HG03108 (cell line): ENCODE measurements around the gene MAGI3.

Experiments
- ATAC-seq: cut with Tn5 transposase; IDR thresholded peaks from one replicate; pipeline ENCODE4 v1.9.1; 2021; ENCODE audit warnings: moderate library complexity; ENCODE audit not compliant: unreplicated experiment

Gene MAGI3

DNA sequence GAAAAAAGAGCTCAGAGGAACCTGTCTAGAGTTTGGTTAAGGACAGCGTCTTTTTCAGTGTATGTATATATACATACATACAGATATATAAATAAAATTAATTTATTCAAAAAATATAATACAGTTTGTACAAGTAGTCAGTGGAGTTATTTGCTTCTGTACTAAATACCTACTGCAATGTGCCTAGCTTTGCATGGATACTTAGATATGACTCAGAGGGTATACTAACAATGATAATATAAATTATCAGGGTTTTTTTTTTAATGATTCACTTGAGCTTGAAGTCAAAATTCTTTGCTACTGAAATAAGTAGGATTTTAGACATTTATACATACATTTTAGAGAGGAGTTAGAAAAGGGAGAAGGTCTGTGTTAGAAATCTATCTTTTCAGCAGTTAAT is 251.1 kb downstream of the MAGI3 start:
- no peak for ATAC-seq

DNA sequence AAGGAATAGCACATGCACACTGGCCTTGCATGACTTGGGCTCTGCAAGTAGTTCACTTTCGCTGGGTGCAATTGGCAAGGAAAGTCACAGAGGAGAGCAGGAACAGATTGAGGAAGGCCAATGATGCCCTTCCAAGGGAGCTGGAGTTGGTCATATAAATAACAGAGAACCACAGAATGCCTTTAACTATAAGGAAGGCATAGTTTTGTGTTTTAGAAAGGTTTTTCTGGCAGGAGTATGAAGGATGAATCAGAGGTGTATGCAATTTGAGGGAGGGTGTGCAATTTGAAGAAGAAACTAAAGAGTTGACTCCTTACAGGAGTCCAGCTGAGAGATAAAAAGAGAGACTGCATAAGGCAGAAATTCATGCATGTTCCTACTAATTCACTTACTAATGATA is 256.8 kb downstream of the MAGI3 start:
- no peak for ATAC-seq

DNA sequence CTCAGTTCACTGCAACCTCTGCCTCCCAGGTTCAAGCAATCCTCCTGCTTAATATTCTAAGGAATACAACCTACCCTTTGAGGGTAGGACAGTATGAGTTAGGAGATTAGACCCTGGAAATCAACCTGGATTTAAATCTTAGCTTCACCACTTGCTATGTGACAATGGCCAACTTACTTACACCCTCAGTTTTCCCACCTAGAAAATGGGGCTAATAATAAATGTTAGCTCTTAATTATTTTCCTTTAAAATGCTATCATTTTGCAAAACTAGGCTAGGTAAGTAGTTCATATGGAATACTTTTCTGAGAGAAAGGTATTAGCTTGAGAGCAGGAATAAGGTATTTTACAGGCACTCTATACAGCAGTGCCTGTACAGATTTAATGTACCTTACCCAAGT is 258.2 kb downstream of the MAGI3 start:
- no peak for ATAC-seq

DNA sequence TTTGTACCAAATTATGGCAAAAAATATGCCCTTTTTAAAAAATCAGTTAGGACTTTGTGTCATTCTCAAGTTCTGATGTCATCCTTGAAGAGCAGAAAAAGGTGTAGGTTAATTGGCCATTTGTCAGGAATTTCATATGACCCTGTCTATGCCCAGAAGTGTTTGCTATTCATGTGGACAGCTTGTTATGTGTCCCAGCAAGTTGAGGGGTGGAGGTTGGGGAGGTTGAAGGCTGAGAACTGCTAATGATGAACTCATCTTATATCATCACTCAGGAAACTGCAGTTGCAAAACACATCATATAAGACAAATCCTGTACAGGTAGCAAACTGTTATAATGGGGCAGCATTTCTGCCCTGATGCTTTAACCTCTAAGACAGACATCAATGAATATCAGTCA is 262.5 kb downstream of the MAGI3 start:
- ATAC-seq: no peak

DNA sequence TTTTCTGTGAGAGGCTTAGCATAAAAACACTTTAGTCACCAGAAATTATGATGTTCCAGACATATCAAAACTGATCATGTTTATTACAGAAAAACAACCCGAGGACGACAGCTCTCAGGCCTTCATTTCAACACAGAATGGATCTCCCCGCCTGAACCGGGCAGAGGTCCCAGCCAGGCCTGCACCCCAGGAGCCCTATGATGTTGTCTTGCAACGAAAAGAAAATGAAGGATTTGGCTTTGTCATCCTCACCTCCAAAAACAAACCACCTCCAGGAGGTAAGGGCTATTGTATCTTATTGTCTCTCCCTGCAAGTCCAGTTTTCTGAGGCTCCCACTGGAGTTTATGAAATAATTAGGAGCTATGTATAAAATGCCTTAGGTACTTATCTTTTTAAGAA is 263.4 kb downstream of the MAGI3 start:
- ATAC-seq: no peak

DNA sequence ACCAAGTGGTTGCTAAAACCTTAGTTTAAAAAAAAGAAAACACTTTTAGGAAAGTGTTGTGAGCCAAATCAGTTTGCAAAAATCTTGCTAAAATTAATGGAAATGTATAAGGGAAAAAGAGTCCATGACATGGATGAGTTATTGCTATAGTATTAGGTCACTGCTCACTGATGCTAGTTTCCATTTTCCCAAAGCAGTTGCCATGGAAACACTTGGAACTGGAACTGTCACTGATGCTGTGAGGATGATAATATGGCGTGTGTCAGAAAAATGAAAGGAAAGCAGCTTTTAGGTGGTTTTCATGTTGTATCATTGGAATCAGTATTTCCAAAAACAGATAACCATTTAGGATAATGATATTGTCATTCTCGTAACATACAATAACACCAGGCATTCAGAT is 264.6 kb downstream of the MAGI3 start:
- ATAC-seq: no peak

DNA sequence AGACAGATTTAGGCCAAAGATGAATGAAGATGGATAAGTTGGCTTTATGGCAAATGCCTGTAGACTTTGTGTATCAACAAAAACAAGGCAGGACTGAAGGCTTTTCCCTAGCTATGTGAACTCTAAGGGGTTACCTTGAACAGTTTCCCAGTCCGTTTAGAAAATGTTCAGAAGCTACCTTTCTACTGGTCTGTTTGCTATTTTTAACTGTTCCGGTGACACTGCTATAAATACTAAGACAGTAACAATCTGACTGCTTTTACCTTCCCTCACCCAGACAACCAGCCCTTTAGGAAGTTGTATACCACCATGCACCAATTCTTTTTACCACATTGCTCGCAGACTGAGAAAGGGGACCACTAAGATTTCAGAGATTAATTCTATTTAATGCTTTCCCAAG is 266.8 kb downstream of the MAGI3 start:
- ATAC-seq: no peak

DNA sequence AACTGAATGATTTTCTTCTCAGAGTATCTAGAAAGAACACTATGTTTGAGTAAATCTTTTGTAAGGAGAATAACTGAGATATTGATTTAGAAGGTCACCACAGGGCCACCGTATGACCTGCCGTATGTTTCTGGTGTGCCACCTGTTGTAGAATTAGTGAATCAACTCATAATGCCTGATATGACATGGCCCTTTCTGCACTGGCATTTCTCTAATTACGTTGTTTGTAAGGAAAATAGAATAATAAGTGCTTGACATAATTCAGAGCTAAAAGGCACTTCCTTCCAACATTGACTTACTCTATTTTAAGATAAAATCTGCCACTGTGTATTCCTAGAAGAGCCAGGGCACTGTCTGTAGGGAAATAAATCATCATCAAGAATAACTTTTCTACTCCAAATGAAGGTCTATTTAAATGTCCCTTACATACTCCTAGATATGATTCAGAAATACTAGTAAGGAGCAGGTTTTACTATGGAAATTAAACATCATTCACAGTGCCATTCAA is 267.3 kb downstream of the MAGI3 start:
- no peak for ATAC-seq

DNA sequence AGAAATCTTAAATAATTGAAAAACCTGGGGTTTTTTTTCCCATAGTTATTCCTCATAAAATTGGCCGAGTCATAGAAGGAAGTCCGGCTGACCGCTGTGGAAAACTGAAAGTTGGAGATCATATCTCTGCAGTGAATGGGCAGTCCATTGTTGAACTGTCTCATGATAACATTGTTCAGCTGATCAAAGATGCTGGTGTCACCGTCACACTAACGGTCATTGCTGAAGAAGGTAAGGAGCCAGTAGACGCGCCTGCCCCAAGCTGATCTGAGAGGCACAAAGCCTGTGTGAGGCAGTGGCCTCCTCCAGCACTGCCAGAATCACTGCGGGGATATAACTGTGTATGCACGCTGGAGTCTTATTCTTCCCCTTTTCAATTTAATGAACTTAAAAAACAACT is 268.7 kb downstream of the MAGI3 start:
- ATAC-seq: no peak

DNA sequence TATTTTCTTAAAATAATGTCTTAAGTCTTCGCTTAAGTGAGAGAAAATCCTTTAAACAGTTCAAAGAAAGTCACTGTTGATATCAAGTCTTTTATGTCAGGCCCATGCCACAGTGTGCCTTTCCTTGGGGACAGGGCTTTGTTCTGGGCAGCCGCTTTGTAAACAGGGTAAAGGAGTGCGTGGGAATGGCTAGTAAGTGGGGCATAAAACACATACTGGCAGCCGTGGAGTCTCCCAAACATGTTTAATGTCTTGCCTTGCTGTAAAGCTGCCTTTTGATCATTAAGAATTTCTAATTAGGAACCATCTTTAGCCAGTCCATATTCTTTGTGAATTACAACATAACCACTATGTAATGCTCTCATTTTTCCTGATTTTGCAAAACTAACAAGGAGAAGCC is 269.2 kb downstream of the MAGI3 start:
- ATAC-seq: no peak

DNA sequence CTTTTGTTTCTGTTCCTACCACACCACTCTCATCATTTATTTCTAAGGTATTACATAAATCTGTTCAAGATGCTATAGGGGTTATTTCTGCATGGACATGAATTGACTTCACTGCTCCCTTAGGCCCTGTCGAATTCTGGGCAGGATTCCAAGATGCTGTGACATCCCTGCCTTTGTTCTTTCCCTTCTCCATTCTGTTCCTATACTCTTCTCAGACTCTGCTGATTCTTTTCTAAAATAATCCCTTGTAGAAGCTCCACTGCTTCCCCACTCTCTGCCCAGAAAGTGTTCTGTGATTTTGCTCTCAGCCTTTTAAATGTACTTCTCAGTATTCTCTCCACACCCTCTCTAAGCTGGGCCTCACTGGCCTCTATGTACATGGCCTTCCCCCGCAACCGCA is 269.8 kb downstream of the MAGI3 start:
- ATAC-seq: no peak

DNA sequence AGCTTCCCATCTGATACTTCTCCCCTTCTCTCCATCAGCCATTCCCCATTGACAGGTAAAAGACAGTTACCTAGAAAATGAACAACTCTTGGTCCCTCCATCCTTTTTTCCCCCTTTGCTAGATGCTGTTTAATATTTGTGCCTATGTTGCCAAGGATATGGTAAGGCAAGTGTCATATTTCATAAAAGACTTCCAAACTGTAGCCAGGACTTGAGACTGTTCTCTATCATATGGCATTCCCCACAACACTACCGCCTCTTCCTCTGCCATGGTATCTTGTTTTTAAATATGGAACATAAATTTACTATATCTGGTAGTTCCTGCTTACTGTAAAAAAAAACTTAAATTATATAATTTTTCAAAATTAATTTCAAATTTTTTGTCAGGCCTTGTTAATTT is 271.8 kb downstream of the MAGI3 start:
- ATAC-seq: no peak

DNA sequence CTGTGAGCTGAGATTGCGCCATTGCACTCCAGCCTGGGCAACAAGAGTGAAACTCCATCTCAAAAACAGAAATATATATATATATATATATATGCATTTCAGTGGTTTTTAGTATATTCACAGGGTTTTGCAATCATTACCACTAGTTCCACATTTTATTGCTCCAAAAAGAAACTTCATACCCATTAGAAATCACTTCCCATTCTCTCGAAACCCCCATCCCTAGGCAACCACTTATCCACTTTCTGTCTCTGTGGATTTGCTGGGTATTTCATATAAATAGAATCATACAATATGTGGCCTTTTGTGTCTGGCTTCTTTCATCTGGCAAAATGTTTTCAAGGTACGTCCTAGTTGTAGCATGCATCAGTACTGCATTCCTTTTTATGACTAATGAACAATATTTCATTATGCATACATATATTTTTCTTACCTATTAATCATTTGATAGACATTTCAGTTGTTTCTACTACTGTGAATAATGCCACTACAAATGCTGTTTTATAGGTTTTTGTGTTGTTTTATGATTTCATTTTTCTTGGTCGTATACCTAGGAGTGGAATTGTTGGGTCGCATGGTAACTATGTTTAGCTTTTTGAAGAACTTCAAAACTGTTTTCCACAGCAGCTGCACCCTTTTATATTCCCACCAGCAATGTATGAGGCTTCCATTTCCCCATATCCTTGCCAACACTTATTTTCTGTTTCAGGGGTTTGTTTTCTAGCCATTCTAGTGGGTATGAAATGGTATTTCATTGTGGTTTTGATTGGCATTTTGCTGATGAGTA is 273.0 kb downstream of the MAGI3 start:
- ATAC-seq: no peak

DNA sequence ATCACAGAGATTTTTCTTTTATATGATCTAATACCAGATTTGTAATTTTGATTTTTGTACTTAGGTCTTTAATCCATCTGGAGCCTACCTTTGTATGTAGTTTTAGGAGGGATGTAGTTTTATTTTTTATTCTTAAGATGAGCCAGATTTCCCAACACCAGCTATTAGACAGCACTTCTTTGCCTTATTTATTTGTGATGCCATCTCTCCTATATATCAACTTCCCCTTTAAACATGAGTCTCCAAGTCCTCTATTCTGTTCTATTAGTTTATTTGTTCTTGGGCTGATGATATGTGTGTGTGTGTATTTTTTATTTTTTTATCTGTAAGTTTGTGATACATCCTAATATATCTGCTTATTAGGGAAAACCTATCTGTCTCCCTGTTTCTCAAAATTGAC is 274.8 kb downstream of the MAGI3 start:
- ATAC-seq: no peak

DNA sequence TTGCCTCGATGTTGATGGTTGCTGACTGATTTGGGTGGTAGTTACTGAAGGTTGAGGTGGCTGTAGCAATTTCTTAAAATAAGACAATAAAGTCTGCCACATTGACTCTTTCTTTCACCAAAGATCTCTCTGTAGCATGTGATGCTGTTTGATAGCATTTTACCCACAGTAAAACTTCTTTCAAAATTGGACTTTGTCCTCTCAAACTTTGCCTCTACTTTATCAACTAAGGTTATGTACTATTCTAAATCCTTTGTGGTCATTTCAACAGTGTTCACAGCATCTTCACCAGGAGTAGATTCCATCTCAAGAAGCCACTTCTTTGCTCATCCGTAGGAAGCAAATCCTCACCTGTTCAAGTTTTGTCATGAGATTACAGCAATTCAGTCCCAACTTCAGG is 275.8 kb downstream of the MAGI3 start:
- no peak for ATAC-seq

DNA sequence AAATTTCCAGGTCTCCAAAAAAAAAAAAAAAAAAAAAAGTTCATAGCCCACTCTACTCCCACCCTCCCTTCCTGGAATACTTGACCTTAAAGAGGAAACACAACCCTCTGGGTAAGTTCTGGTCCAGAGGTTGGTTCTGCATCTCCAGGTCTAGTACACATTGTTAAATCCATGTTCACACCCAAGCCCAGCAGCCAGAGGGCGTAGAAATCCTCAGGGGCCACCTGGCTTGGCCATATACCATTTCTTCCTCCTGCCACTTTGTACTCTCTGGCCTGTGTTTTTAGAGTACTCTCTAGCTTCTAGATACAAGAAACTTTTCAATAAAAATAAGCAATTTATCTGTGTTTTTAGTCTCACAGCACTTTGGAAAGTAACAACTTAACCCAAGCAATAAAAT is 279.7 kb downstream of the MAGI3 start:
- ATAC-seq: no peak

DNA sequence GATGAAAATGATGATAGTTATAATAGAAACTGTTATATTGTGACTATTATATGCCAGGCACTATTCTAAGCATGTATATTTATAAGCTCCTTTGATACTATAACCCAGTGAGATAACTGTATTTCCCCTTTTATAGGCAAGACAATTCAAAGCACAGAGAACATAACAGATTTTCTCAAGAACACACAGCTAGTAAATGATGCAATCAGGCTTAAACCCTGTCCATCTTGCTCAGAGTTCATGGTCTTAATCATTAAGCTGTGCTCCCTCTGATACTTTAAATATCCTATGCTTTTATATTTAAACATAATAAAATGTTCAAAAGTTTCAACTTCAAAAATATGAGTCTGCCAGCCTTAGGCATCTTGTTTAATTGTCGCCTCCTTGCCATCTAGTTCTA is 280.3 kb downstream of the MAGI3 start:
- ATAC-seq: no peak

DNA sequence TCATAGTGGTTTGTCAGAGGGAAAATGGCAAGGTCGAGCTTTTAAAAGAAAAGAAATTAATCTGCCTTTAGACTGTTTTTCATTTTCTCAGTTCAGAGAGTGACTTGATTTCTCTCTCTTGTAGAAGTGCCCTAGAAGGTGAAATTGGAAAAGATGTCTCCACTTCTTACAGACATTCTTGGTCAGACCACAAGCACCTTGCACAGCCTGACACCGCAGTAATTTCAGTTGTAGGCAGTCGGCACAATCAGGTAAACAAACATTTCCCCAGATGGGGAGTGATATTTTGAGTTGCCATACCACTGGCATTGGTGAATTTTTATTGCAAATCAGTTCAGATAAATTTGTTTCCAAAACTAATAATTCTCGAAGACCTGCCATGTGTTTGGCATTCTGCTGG is 282.2 kb downstream of the MAGI3 start:
- ATAC-seq: no peak

DNA sequence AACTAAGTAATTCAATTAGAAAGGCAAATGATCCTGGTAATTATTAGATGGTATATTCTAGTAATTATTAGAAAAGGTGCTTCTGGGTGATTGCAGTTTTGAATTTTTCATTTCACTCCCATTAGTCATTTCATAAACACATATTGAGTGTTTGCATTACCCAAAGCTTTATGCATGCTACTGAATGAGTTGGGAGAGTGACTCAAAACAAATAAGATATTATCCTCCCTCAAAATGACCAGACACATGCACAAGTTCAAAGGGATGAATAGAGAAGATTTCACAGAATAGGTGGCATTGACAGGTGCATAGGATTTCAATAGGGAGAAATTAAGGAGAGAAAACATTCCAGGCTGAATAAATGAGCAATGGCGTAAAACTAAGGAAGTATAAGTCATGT is 284.3 kb downstream of the MAGI3 start:
- ATAC-seq: no peak

DNA sequence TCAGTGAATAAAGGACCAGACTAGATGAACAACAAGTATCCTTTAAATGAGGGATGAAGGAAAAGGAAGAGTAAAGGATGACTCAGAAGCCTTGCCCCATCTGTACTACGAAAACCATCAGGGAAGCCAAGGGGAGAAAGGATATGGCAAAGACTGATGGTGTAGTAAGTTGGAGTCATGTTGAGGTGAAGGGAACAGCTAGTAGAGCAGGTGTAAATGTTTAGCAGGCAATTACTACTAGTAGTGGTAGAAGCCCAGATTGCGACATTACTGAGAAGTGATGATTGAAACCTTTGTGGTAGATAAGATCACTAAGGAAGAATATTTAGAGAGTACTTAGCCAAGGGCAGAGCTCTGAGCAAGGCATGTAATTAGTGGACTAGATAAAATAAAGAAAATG is 285.0 kb downstream of the MAGI3 start:
- ATAC-seq: no peak

DNA sequence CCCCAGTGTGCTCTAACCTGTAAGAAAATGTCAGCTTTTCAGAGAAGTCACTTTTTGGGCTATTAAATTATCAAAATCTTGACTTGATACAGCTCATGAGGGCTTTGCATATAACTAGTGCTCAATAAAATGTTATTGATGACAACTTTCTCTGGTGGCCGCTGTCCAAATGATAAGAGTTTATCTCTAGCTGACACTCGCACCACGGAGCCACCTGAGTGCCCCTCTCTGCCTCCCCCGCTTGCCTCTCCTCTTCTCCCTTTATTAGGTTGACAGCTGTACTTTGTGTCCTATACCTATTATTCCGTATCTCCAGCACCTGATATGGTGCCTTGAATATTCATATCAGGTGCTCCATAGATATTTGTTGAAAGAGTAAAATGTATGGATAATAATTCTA is 286.2 kb downstream of the MAGI3 start:
- no peak for ATAC-seq

DNA sequence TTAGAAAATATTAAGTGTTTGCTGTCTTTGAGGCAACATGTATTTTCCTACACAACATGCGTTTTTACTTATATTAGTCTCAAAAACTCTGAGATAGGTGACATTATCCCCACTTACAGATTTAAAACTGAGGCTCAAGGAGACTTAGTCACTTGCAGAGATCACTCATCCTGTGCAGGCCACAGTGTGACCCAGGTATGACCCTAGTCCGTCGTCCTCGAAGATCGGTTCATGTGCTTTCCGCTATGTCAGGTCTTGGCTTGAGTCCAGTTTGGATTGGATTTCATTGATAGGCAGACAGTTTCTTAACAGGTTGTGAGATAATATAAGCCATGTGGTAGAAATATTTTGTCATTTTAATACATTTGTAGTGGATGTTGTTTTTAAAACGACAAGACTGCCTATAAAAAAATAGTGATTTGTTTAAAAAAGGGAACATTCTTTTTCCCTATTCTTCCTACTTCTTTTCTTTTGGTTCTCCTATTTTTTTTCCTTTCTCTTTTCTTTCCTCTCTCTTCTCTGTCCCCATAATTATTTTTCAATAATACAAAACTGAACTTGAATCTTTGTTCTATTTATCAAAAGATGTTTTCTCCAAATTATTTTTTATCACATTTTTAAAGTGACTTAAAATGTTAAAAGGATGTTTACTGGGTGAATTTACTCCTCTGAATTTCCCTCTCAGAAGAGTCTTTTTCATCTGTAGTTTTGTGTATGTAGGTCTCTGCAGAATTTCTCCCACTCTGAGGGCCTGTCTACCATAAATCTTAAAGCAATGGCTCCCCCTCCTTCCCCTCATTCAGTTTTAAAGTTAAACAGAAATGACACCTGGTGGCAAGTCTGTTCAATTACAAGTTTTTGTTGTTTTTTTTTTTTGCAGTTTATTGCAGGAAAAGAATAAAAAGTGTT is 287.2 kb downstream of the MAGI3 start:
- no peak for ATAC-seq
